Keratinocyte (primary cell): ENCODE results near the gene MEGF11. TPM values are rescaled to one million over a fixed set of nuclear protein-coding genes. Genes with fewer than 3 reads are reported as not detected.

ENCODE experiments used
- DNase-seq: peaks from one replicate; pipeline ENCODE4 v3.0.0-alpha.2; 2011; ENCODE audit warnings: low read depth, missing footprints, low spot score
- FAIRE-seq: peaks from 2 replicates; lab custom pipeline; 2011; peaks lifted over from hg19 to GRCh38; lab: Jason Lieb, UNC
- H2AFZ ChIP-seq: 2 replicates; pipeline ENCODE4 v1.6.0; 2012; ENCODE audit warnings: low read length, control low read depth, inconsistent platforms; ENCODE audit not compliant: control insufficient read depth
- H3K27ac ChIP-seq: 2 replicates; pipeline ENCODE4 v1.5.1; 2011; ENCODE audit warnings: low read length; ENCODE audit not compliant: control insufficient read depth, insufficient read depth
- H3K27me3 ChIP-seq: 3 replicates; pipeline ENCODE4 v1.6.0; 2011; ENCODE audit warnings: low read length; ENCODE audit not compliant: control insufficient read depth, insufficient read depth; ENCODE audit errors: extremely low read depth
- H3K36me3 ChIP-seq, 2 experiments: 2 replicates in 1 of 2; 3 replicates in 1 of 2; pipeline ENCODE4 v1.5.1; 2011; ENCODE audit warnings: low read length in 2 of 2, mild to moderate bottlenecking in 1 of 2; ENCODE audit not compliant: control insufficient read depth in 2 of 2, insufficient read depth in 2 of 2; ENCODE audit errors: extremely low read depth in 1 of 2
- H3K4me1 ChIP-seq: 3 replicates; pipeline ENCODE4 v1.5.1; 2011; ENCODE audit warnings: low read length; ENCODE audit not compliant: control insufficient read depth, insufficient read depth; ENCODE audit errors: extremely low read depth
- H3K4me2 ChIP-seq: 3 replicates; pipeline ENCODE4 v1.6.0; 2011; ENCODE audit warnings: low read depth, low read length; ENCODE audit not compliant: control insufficient read depth, insufficient read depth; ENCODE audit errors: extremely low read depth
- H3K4me3 ChIP-seq, 3 experiments: fragments of 200-600 bp in 1 of 3; sonication (generic) in 1 of 3; 2 replicates in 2 of 3; 3 replicates in 1 of 3; pipeline ENCODE4 v1.5.1; 2011 to 2016; ENCODE audit warnings: low read length in 3 of 3, mild to moderate bottlenecking in 3 of 3, control low read depth in 2 of 3, inconsistent platforms in 1 of 3, low read depth in 1 of 3, mixed read lengths in 1 of 3, mixed run types in 1 of 3, moderate library complexity in 1 of 3; ENCODE audit not compliant: control insufficient read depth in 2 of 3, insufficient read depth in 2 of 3; ENCODE audit errors: extremely low read depth in 1 of 3
- H3K79me2 ChIP-seq: 2 replicates; pipeline ENCODE4 v1.6.0; 2012; ENCODE audit warnings: low read length; ENCODE audit not compliant: control insufficient read depth, insufficient read depth
- H3K9ac ChIP-seq: 3 replicates; pipeline ENCODE4 v1.6.0; 2011; ENCODE audit warnings: low read length; ENCODE audit not compliant: control insufficient read depth, insufficient read depth; ENCODE audit errors: extremely low read depth
- H3K9me1 ChIP-seq: 3 replicates; pipeline ENCODE4 v1.6.0; 2011; ENCODE audit warnings: low read length; ENCODE audit not compliant: control insufficient read depth, insufficient read depth; ENCODE audit errors: extremely low read depth
- H3K9me3 ChIP-seq: 2 replicates; pipeline ENCODE4 v1.5.1; 2012; ENCODE audit warnings: low read depth, low read length; ENCODE audit not compliant: control insufficient read depth
- H4K20me1 ChIP-seq: 3 replicates; pipeline ENCODE4 v1.6.0; 2011; ENCODE audit warnings: low read length; ENCODE audit not compliant: control insufficient read depth, insufficient read depth; ENCODE audit errors: extremely low read depth
- CTCF ChIP-seq, 3 experiments: IDR thresholded peaks in 1 of 3; conservative IDR thresholded peaks in 1 of 3; optimal IDR thresholded peaks in 1 of 3; 2 replicates in 2 of 3; 3 replicates in 1 of 3; pipeline versions ENCODE3 to v1.5.1; 2011; ENCODE audit warnings: low read length in 3 of 3, mild to moderate bottlenecking in 3 of 3, moderate library complexity in 2 of 3, control low read depth in 1 of 3, inconsistent platforms in 1 of 3; ENCODE audit not compliant: insufficient read depth in 2 of 3; ENCODE audit errors: extremely low read depth in 1 of 3
- EZH2 ChIP-seq: IDR thresholded peaks from one replicate; pipeline ENCODE4 v1.6.1; 2012; ENCODE audit warnings: inconsistent platforms, mild to moderate bottlenecking, low read length, moderate library complexity
- dilution Hi-C: fragments of 300-500 bp; cut with MboI; formaldehyde crosslinking; loops from one replicate; pipeline ENCODE4 v1.7.0; 2020; ENCODE audit warnings: low sequenced_read_pairs; ENCODE audit not compliant: extremely low pct_ligation_motif_present
- polyA plus RNA-seq, 5 experiments: library from polyadenylated mRNA; depleted of rRNA in 3 of 5; stranded (reverse) in 3 of 5; stranded (forward) in 1 of 5; unstranded in 1 of 5; fragments of >200 nt; gene quantifications; 1 replicate in 1 of 5; 2 replicates in 3 of 5; 3 replicates in 1 of 5; pipeline versions ENCODE4 v1.2.1 to v1.2.3, GENCODE V29; 2011 to 2012; ENCODE audit warnings: missing spikeins in 2 of 5, low read depth in 1 of 5, low replicate concordance in 1 of 5

MEGF11 gene
- polyA plus RNA-seq, 1 donor (not counting 4 experiments of a cell fraction or from before 2014, with no cell fraction given), result not detected

DNA sequence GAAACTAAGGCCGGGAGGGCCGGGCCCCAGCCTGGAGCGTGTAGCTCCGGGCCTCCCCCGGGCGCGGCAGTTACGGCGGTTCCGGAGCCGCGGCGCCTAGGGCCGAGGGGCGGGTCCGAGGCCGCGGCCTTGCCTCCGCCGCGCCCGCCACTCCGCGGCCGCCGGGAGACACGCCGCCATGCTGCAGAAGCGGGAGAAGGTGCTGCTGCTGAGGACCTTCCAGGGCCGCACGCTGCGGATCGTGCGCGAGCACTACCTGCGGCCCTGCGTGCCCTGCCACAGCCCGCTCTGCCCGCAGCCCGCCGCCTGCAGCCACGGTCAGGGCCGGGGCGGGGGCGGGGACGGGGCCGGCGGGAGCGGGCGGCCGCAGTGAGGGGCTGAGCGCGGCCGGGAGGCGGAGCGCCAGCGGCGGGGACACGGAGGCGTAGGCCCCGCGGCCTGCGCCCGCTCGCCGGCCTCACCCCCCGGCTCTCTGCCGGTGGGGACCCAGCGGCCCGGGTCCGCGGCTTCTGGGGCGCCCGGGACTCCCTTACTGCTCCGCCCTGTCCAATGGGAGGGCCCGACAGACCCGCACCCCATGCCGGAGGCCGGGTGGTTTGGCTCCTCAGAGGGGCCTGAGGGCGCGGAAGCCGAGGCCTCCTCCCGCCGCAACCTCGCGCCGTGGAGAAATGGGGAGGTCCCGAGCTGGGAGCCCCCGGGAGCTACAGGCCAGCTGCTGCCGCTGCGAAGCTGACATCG is 40.0 kb upstream of the MEGF11 start, which contains the start of gene DIS3L:
Gene DIS3L, plus strand, starts transcription at position 150 of the 738 bp plus-strand sequence. Its CDS starts 29 bp downstream, at position 179.
- Histone ChIP-seq H3K4me2 (peak within 1 kb of the TSS; percentile 95), H3K27me3 (no peaks in the 10 kb centered on the region), H3K4me1 (peaks cover 37% of the 10 kb centered on the region), H4K20me1 (no peaks in the 10 kb centered on the region), H2AFZ (peak within 1 kb of the TSS; percentile 73), H3K9me1 (no peaks in the 10 kb centered on the region), H3K9ac (peak within 1 kb of the TSS; percentile 80), H3K36me3 (no peaks in the 10 kb centered on the region), H3K27ac (peak within 1 kb of the TSS; percentile 73), H3K4me3 (peak within 1 kb of the TSS; percentile 41 to 73 (median 63)), H3K79me2 (no peaks in the 10 kb centered on the region), H3K9me3 (no peaks in the 10 kb centered on the region)
- FAIRE-seq, result no peak
- dilution Hi-C loops, result no loop called here
- no peak for DNase-seq
- TF ChIP-seq EZH2 (no peak), CTCF (optimal IDR thresholded peaks at IDR 0.05 in 1 of 3, IDR thresholded peaks at IDR 0.05 in 1 of 3, conservative IDR thresholded peaks at IDR 0.05 in 1 of 3; ENCODE audit: extremely low read depth in 1 of 3, insufficient read depth in 2 of 3, low read length in 3 of 3) (peak in 1 of 3 experiments; percentile 2)

DNA sequence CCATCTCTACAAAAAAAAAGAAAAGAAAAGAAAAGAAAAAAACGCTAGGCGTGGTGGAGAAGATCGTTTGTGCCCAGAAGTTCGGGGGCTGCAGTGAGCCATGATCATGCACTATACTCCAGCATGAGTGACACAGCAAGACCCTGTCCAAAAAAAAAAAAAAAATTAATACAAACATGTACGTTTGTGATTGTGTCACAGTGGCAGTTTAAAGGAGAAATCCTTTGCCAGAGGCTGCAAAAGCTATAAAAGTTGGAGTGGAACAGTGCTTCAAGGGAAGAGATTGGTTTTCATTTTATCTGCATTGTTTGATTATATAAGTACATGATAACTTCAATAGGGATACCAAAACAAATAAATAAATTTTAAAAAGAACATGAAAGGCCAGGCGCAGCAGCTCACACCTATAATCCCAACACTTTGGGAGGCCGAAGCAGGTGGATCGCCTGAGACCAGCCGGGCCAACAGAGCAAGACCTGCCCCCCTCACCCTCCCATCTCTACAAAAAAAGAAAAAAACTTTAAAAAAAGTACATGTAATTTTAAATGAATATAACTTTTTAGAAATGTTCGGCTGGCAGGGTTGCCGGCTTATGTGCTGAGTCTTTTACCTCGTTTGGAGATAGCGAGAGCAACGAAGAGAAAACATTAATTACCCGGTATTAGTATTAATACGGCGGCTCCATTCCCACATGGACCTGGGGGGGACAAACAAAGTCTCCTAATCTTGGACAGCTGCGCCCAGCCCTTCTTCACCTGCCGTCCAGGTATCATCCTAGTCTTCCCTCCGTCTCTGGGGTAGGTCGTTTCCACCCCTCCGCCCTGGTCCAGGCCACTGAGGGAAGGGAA is 39.2 kb upstream of the MEGF11 start:
- peak overlapping the region; percentile 51 for H2AFZ ChIP-seq
- peak overlapping the region; percentile 41 to 73 (median 46) for H3K4me3 ChIP-seq
- FAIRE-seq, result no peak
- TF ChIP-seq EZH2 (no peak), CTCF (optimal IDR thresholded peaks at IDR 0.05 in 1 of 3, IDR thresholded peaks at IDR 0.05 in 1 of 3, conservative IDR thresholded peaks at IDR 0.05 in 1 of 3; ENCODE audit: extremely low read depth in 1 of 3, insufficient read depth in 2 of 3, low read length in 3 of 3) (no peak)
- no peaks in the 10 kb centered on the region for H3K36me3 ChIP-seq
- no peak for DNase-seq
- H4K20me1 ChIP-seq, result no peaks in the 10 kb centered on the region
- dilution Hi-C loops, result no loop called here
- H3K4me2 ChIP-seq, result peak overlapping the region; percentile 95
- no peaks in the 10 kb centered on the region for H3K79me2 ChIP-seq
- no peaks in the 10 kb centered on the region for H3K9me3 ChIP-seq
- H3K27me3 ChIP-seq, result no peaks in the 10 kb centered on the region
- no peaks in the 10 kb centered on the region for H3K9me1 ChIP-seq
- peak overlapping the region; percentile 42 for H3K27ac ChIP-seq
- H3K9ac ChIP-seq, result peak overlapping the region; percentile 80
- H3K4me1 ChIP-seq, result peaks cover 34% of the 10 kb centered on the region
